H9 (cell line): ENCODE results near the gene CACNA1F. TPM values are rescaled to one million over a fixed set of nuclear protein-coding genes. Genes with fewer than 3 reads are reported as not detected.

Experiments used
- DNase-seq: peaks from one replicate; pipeline ENCODE4 v3.0.0-alpha.2; 2017
- H2AFZ ChIP-seq: one replicate; pipeline ENCODE4 v1.6.1; 2013; ENCODE audit warnings: mild to moderate bottlenecking, low read length, control low read depth, moderate library complexity
- H2AK5ac ChIP-seq: 2 replicates; pipeline ENCODE4 v1.6.1; 2013; ENCODE audit warnings: low read length, control low read depth, mixed read lengths; ENCODE audit not compliant: insufficient read length
- H2BK120ac ChIP-seq: one replicate; pipeline ENCODE4 v1.6.1; 2013; ENCODE audit warnings: low read depth, mild to moderate bottlenecking, low read length, control low read depth, inconsistent platforms; ENCODE audit not compliant: poor library complexity, severe bottlenecking
- H2BK12ac ChIP-seq: 2 replicates; pipeline ENCODE4 v1.6.1; 2013; ENCODE audit warnings: low read length, control low read depth, mixed read lengths, low read depth; ENCODE audit not compliant: insufficient read length
- H2BK15ac ChIP-seq: 2 replicates; pipeline ENCODE4 v1.6.1; 2013; ENCODE audit warnings: low read depth, low read length, control low read depth
- H2BK20ac ChIP-seq: one replicate; pipeline ENCODE4 v1.6.1; 2013; ENCODE audit warnings: low read depth, mild to moderate bottlenecking, low read length, control low read depth, inconsistent platforms; ENCODE audit not compliant: poor library complexity, severe bottlenecking
- H2BK5ac ChIP-seq: 2 replicates; pipeline ENCODE4 v1.6.1; 2013; ENCODE audit warnings: low read length, control low read depth, mixed read lengths; ENCODE audit not compliant: insufficient read length
- H3K14ac ChIP-seq: 2 replicates; pipeline ENCODE4 v1.6.1; 2013; ENCODE audit warnings: low read length, control low read depth; ENCODE audit not compliant: insufficient read depth
- H3K18ac ChIP-seq: 2 replicates; pipeline ENCODE4 v1.6.1; 2013; ENCODE audit warnings: low read depth, mild to moderate bottlenecking, mixed read lengths, low read length, control low read depth; ENCODE audit not compliant: insufficient read length
- H3K23ac ChIP-seq: 2 replicates; pipeline ENCODE4 v1.6.1; 2013; ENCODE audit warnings: low read length, control low read depth, mixed read lengths, low read depth; ENCODE audit not compliant: insufficient read length
- H3K23me2 ChIP-seq: 2 replicates; pipeline ENCODE4 v1.6.1; 2013; ENCODE audit warnings: low read depth, mild to moderate bottlenecking, mixed read lengths, low read length, control low read depth; ENCODE audit not compliant: insufficient read length, poor library complexity, severe bottlenecking
- H3K27ac ChIP-seq: 2 replicates; pipeline ENCODE4 v1.5.1; 2013; ENCODE audit warnings: low read length, control low read depth, mixed read lengths, low read depth; ENCODE audit not compliant: insufficient read length
- H3K27me3 ChIP-seq: 2 replicates; pipeline ENCODE4 v1.6.1; 2013; ENCODE audit warnings: low read length, control low read depth, inconsistent platforms; ENCODE audit not compliant: insufficient read depth
- H3K4ac ChIP-seq: 2 replicates; pipeline ENCODE4 v1.6.1; 2013; ENCODE audit warnings: low read depth, mild to moderate bottlenecking, control low read depth, inconsistent platforms, low read length, moderate library complexity
- H3K4me1 ChIP-seq: 2 replicates; pipeline ENCODE4 v1.6.1; 2013; ENCODE audit warnings: low read length, control low read depth, inconsistent platforms; ENCODE audit not compliant: insufficient read depth
- H3K4me2 ChIP-seq: 2 replicates; pipeline ENCODE4 v1.6.1; 2013; ENCODE audit warnings: low read length, control low read depth, mixed read lengths; ENCODE audit not compliant: insufficient read length, insufficient read depth
- H3K56ac ChIP-seq: 2 replicates; pipeline ENCODE4 v1.6.1; 2013; ENCODE audit warnings: low read depth, mild to moderate bottlenecking, mixed read lengths, low read length, control low read depth; ENCODE audit not compliant: insufficient read length
- H3K79me1 ChIP-seq: 2 replicates; pipeline ENCODE4 v1.6.1; 2013; ENCODE audit warnings: low read depth, mild to moderate bottlenecking, moderate library complexity, low read length, control low read depth, inconsistent platforms; ENCODE audit not compliant: insufficient read depth, poor library complexity, severe bottlenecking
- H3K79me2 ChIP-seq: 2 replicates; pipeline ENCODE4 v1.6.1; 2013; ENCODE audit warnings: low read length, control low read depth, inconsistent platforms; ENCODE audit not compliant: insufficient read depth
- H3K9ac ChIP-seq: 2 replicates; pipeline ENCODE4 v1.6.1; 2013; ENCODE audit warnings: low read length, control low read depth, mixed read lengths; ENCODE audit not compliant: insufficient read length; ENCODE audit errors: extremely low read depth
- H3K9me3 ChIP-seq: one replicate; pipeline ENCODE4 v1.6.1; 2013; ENCODE audit warnings: low read depth, low read length, inconsistent platforms; ENCODE audit not compliant: control insufficient read depth
- H3T11ph ChIP-seq: one replicate; pipeline ENCODE4 v1.6.1; 2013; ENCODE audit warnings: mild to moderate bottlenecking, low read length, control low read depth, inconsistent platforms
- H4K20me1 ChIP-seq: one replicate; pipeline ENCODE4 v1.6.1; 2013; ENCODE audit not compliant: control insufficient read depth, insufficient read length, insufficient read depth
- H4K5ac ChIP-seq: 2 replicates; pipeline ENCODE4 v1.6.1; 2013; ENCODE audit warnings: low read depth, mild to moderate bottlenecking, mixed read lengths, low read length, control low read depth; ENCODE audit not compliant: insufficient read length
- H4K8ac ChIP-seq: replicated peaks from 2 replicates; pipeline ENCODE4 v1.6.1; 2013; ENCODE audit warnings: low read length, control low read depth, mixed read lengths, low read depth; ENCODE audit not compliant: insufficient read length
- H4K91ac ChIP-seq: 2 replicates; pipeline ENCODE4 v1.6.1; 2013; ENCODE audit warnings: low read depth, mild to moderate bottlenecking, moderate library complexity, mixed read lengths, low read length, control low read depth; ENCODE audit not compliant: insufficient read length
- H3K27ac Mint-ChIP-seq, 3 experiments: 2 replicates in 2 of 3; 3 replicates in 1 of 3; pipeline ENCODE4 v1.8.0; 2020 to 2021; ENCODE audit warnings: mixed read lengths in 3 of 3, mild to moderate bottlenecking in 1 of 3, moderate library complexity in 1 of 3
- H3K27me3 Mint-ChIP-seq: 2 replicates; pipeline ENCODE4 v1.8.0; 2021; ENCODE audit warnings: low read depth, mild to moderate bottlenecking, moderate library complexity, mixed read lengths
- H3K36me3 Mint-ChIP-seq, 3 experiments: 2 replicates in 2 of 3; 3 replicates in 1 of 3; pipeline ENCODE4 v1.8.0; 2020 to 2021; ENCODE audit warnings: low read depth in 3 of 3, mixed read lengths in 3 of 3; ENCODE audit not compliant: insufficient read depth in 1 of 3
- H3K4me1 Mint-ChIP-seq, 2 experiments: 2 replicates each; pipeline ENCODE4 v1.8.0; 2020; ENCODE audit warnings: mixed read lengths in 2 of 2
- H3K4me3 Mint-ChIP-seq, 2 experiments: 2 replicates in 1 of 2; 3 replicates in 1 of 2; pipeline ENCODE4 v1.8.0; 2020 to 2021; ENCODE audit warnings: mild to moderate bottlenecking in 2 of 2, mixed read lengths in 2 of 2, moderate library complexity in 1 of 2
- H3K9me3 Mint-ChIP-seq, 2 experiments: 2 replicates in 1 of 2; 3 replicates in 1 of 2; pipeline ENCODE4 v1.8.0; 2020; ENCODE audit warnings: mild to moderate bottlenecking in 2 of 2, mixed read lengths in 2 of 2, moderate library complexity in 1 of 2
- CTCF ChIP-seq: fragments of 200-600 bp; sonication (generic); conservative IDR thresholded peaks from 3 replicates; pipeline ENCODE4 v1.8.0; 2021; ENCODE audit warnings: antibody characterized with exemption, mild to moderate bottlenecking
- WGBS: extraction: QIAGEN DNeasy Blood & Tissue Kit; methylation state at CpG from one replicate; pipeline ENCODE4 v1.1.7; 2013; ENCODE audit warnings: missing lambda C conversion rate, low lambda C conversion rate, mixed read lengths; ENCODE audit not compliant: insufficient read length; ENCODE audit errors: extremely low coverage; 5-methylcytosine and 5-hydroxymethylcytosine counted together
- long read RNA-seq: library from polyadenylated mRNA; unstranded; transcript quantifications from one replicate; pipeline ENCODE4 v2.0.0, GENCODE V29; 2020
- total RNA-seq: library from RNA; stranded (reverse); gene quantifications from 2 replicates; pipeline ENCODE4 v1.2.1, GENCODE V29; 2021

CACNA1F gene
- total RNA-seq: 0.94 and 1.4 TPM in 2 replicates
- long read RNA-seq, partial matches to known transcripts: 2 of 3 reads
- long read RNA-seq, other reads (novel, unspliced or antisense): 1 of 3 reads

DNA sequence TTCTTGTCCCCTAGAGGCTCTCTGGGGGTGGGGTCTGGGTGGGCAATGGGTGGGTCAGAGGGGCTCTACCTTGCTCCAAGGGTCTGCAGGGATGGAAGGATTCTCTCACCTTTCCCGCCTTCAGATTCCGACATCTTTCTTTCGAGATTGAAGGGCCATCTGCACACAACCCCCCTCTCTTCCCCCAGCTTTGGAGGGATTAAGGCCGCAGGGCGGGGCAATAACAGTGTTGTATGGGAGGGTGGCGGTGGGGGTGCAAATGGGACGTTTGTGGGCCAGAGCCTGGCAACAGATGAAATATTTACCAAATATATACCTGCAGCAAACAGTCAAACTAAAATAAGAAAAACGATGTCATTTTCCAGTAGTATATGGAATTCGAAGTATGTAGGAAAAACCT is at the start of gene CACNA1F:
CACNA1F (minus strand) TSS at position 165 of the 400 bp plus-strand sequence; CDS start at position 134, 31 bp downstream.
- no peak within 1 kb of the TSS for H3K4ac ChIP-seq
- H2BK12ac ChIP-seq: no peak within 1 kb of the TSS
- H3K79me1 ChIP-seq: no peaks in the 10 kb centered on the region
- peaks cover 58 to 81% of the 10 kb centered on the region in 2 experiments for H3K9me3 Mint-ChIP-seq
- no peak within 1 kb of the TSS for H2BK120ac ChIP-seq
- H2BK15ac ChIP-seq: no peak within 1 kb of the TSS
- no peak within 1 kb of the TSS for H2AK5ac ChIP-seq
- H3K14ac ChIP-seq: no peak within 1 kb of the TSS
- H3K4me2 ChIP-seq: no peak within 1 kb of the TSS
- no peak within 1 kb of the TSS for H3T11ph ChIP-seq
- WGBS: no CpG with 5 or more reads among the region's 9 CpGs
- no peak within 1 kb of the TSS for H3K56ac ChIP-seq
- peaks cover 1% of the 10 kb centered on the region for H3K27me3 Mint-ChIP-seq
- no peak within 1 kb of the TSS for H2AFZ ChIP-seq
- H3K23me2 ChIP-seq: no peaks in the 10 kb centered on the region
- no peak within 1 kb of the TSS for H4K8ac ChIP-seq
- no peak within 1 kb of the TSS for H2BK5ac ChIP-seq
- no peak within 1 kb of the TSS for H3K23ac ChIP-seq
- H3K18ac ChIP-seq: no peak within 1 kb of the TSS
- no peak for TF ChIP-seq CTCF
- peaks cover 7% of the 10 kb centered on the region for H3K9me3 ChIP-seq
- no peaks in the 10 kb centered on the region for H3K79me2 ChIP-seq
- H3K9ac ChIP-seq: no peak within 1 kb of the TSS
- H3K27ac Mint-ChIP-seq: no peak within 1 kb of the TSS
- no peak within 1 kb of the TSS for H2BK20ac ChIP-seq
- peaks cover 9 to 16% of the 10 kb centered on the region in 2 experiments for H3K4me1 Mint-ChIP-seq
- no peak within 1 kb of the TSS for H4K5ac ChIP-seq
- H3K36me3 Mint-ChIP-seq: peaks cover 0 to 6% (median 1%) of the 10 kb centered on the region in 3 experiments; a peak in 3 of 7 replicates
- no peak within 1 kb of the TSS for H4K91ac ChIP-seq
- no peaks in the 10 kb centered on the region for H4K20me1 ChIP-seq
- H3K27me3 ChIP-seq: no peaks in the 10 kb centered on the region
- no peaks in the 10 kb centered on the region; the same call in 1 of the 2 replicates for H3K4me1 ChIP-seq
- no peak within 1 kb of the TSS for H3K27ac ChIP-seq
- no peak for DNase-seq
- H3K4me3 Mint-ChIP-seq: no peak within 1 kb of the TSS; a peak in 1 of 5 replicates
